ENCODE data around the gene ARHGAP24. TPM values are rescaled to one million over a fixed set of nuclear protein-coding genes. Genes with fewer than 3 reads are reported as not detected.
"Not testable (repeated sequence)": the region's sequence is repeated elsewhere in the genome, so short reads cannot be mapped to it uniquely, and the experiment has no call there.

Gene ARHGAP24
- total RNA-seq, 1 experiment from 2014 or later = 1.5 TPM

GRCh38 chr4:85834934-85835333, 360.0 kb downstream of the ARHGAP24 start:
- H3K4me3 ChIP-seq = no peak overlapping the region
- no peaks in the 10 kb centered on the region for H3K27me3 ChIP-seq
- DNase-seq = no peak
- no peaks in the 10 kb centered on the region for H3K9me3 ChIP-seq
- no peaks in the 10 kb centered on the region for H3K36me3 ChIP-seq

GRCh38 chr4:85836588-85837438, 361.9 kb downstream of the ARHGAP24 start:
- Histone ChIP-seq H3K36me3 (no peaks in the 10 kb centered on the region), H3K27me3 (no peaks in the 10 kb centered on the region), H3K4me3 (no peak overlapping the region), H3K9me3 (no peaks in the 10 kb centered on the region)
- no peak for DNase-seq

- no peak for DNase-seq
- H3K4me3 ChIP-seq = no peak overlapping the region
- no peaks in the 10 kb centered on the region for H3K27me3 ChIP-seq
- no peaks in the 10 kb centered on the region for H3K9me3 ChIP-seq
- no peaks in the 10 kb centered on the region for H3K36me3 ChIP-seq
These were observed 362.4 kb downstream of the ARHGAP24 start for GRCh38 chr4:85837439-85837733.

- H3K9me3 ChIP-seq, H3K27me3 ChIP-seq, H3K4me3 ChIP-seq, H3K36me3 ChIP-seq: not testable (repeated sequence)
- peak; percentile 21 for DNase-seq
These were observed 365.1 kb downstream of the ARHGAP24 start for GRCh38 chr4:85839981-85840451.

- no peaks in the 10 kb centered on the region for H3K27me3 ChIP-seq
- peak; percentile 81 for DNase-seq
- H3K36me3 ChIP-seq = no peaks in the 10 kb centered on the region
- H3K4me3 ChIP-seq = no peak overlapping the region
- H3K9me3 ChIP-seq = no peaks in the 10 kb centered on the region
These were observed 367.6 kb downstream of the ARHGAP24 start for GRCh38 chr4:85842540-85842939.

GRCh38 chr4:85853740-85854139, 378.8 kb downstream of the ARHGAP24 start:
- not testable (repeated sequence) for H3K9me3 ChIP-seq, H3K27me3 ChIP-seq, H3K4me3 ChIP-seq, DNase-seq, H3K36me3 ChIP-seq

- H3K9me3 ChIP-seq = 0 out of 2 replicates have a peak, but pooled peaks cover 2% of the 10 kb centered on the region
- H3K36me3 ChIP-seq = peaks cover 3% of the 10 kb centered on the region; the same call in 1 of the 2 replicates
- H3K27me3 ChIP-seq = no peaks in the 10 kb centered on the region
- DNase-seq = no peak
- H3K4me3 ChIP-seq = no peak overlapping the region
These were observed 379.6 kb downstream of the ARHGAP24 start for GRCh38 chr4:85854546-85854945.

- no peaks in the 10 kb centered on the region for H3K27me3 ChIP-seq
- peak overlapping the region; percentile 3; the same call in 1 of the 2 replicates for H3K4me3 ChIP-seq
- no peaks in the 10 kb centered on the region; the same call in 1 of the 2 replicates for H3K36me3 ChIP-seq
- DNase-seq = peak; percentile 8
- H3K9me3 ChIP-seq = no peaks in the 10 kb centered on the region
These were observed 385.3 kb downstream of the ARHGAP24 start for GRCh38 chr4:85860066-85860740.

GRCh38 chr4:85861064-85861765, 386.3 kb downstream of the ARHGAP24 start:
- no peak for DNase-seq
- Histone ChIP-seq H3K27me3 (no peaks in the 10 kb centered on the region), H3K4me3 (no peak overlapping the region), H3K36me3 (no peaks in the 10 kb centered on the region), H3K9me3 (no peaks in the 10 kb centered on the region)

- Histone ChIP-seq H3K4me3 (no peak overlapping the region), H3K9me3 (no peaks in the 10 kb centered on the region), H3K36me3 (no peaks in the 10 kb centered on the region), H3K27me3 (no peaks in the 10 kb centered on the region)
- no peak for DNase-seq
These were observed 387.9 kb downstream of the ARHGAP24 start for GRCh38 chr4:85862896-85863295.

- no peak for DNase-seq
- no peaks in the 10 kb centered on the region for H3K36me3 ChIP-seq
- no peaks in the 10 kb centered on the region for H3K9me3 ChIP-seq
- no peak overlapping the region for H3K4me3 ChIP-seq
- H3K27me3 ChIP-seq = no peaks in the 10 kb centered on the region
These were observed 389.6 kb downstream of the ARHGAP24 start for GRCh38 chr4:85864259-85865205.

GRCh38 chr4:85865256-85865655, 390.3 kb downstream of the ARHGAP24 start:
- H3K36me3 ChIP-seq = no peaks in the 10 kb centered on the region
- no peak for DNase-seq

GRCh38 chr4:85866508-85866907, 391.6 kb downstream of the ARHGAP24 start:
- H3K9me3 ChIP-seq = no peaks in the 10 kb centered on the region
- H3K36me3 ChIP-seq = no peaks in the 10 kb centered on the region
- no peak overlapping the region for H3K4me3 ChIP-seq
- no peaks in the 10 kb centered on the region for H3K27me3 ChIP-seq
- no peak for DNase-seq

More at GRCh38 chr4:85865256-85865655, 390.3 kb downstream of the ARHGAP24 start:
- H3K27me3 ChIP-seq = no peaks in the 10 kb centered on the region
- H3K4me3 ChIP-seq = no peak overlapping the region
- no peaks in the 10 kb centered on the region for H3K9me3 ChIP-seq

- no peak for DNase-seq
- Histone ChIP-seq H3K9me3 (no peaks in the 10 kb centered on the region), H3K36me3 (no peaks in the 10 kb centered on the region), H3K4me3 (no peak overlapping the region), H3K27me3 (no peaks in the 10 kb centered on the region)
These were observed 392.3 kb downstream of the ARHGAP24 start for GRCh38 chr4:85867271-85867670.

- no peak for DNase-seq
These were observed 394.2 kb downstream of the ARHGAP24 start for GRCh38 chr4:85869181-85869580.

More at GRCh38 chr4:85869181-85869580, 394.2 kb downstream of the ARHGAP24 start:
- H3K27me3 ChIP-seq = no peaks in the 10 kb centered on the region
- H3K9me3 ChIP-seq = no peaks in the 10 kb centered on the region
- H3K4me3 ChIP-seq = no peak overlapping the region
- no peaks in the 10 kb centered on the region for H3K36me3 ChIP-seq

Measured in MG63 (cell line).